Liver (tissue), 9 donors: ENCODE measurements around the gene ATP4B. TPM values are rescaled to one million over a fixed set of nuclear protein-coding genes. Genes with fewer than 3 reads are reported as not detected.

Experiments used
- DNase-seq: peaks from one replicate; pipeline ENCODE4 v3.0.0-alpha.2; 2017; ENCODE audit warnings: low spot score
- H3K27ac ChIP-seq, 2 donors: one replicate each; pipeline ENCODE4 v1.7.0; 2013; ENCODE audit warnings: inconsistent platforms in 2 of 2, low read length in 2 of 2, control low read depth in 1 of 2, low read depth in 1 of 2, mild to moderate bottlenecking in 1 of 2
- H3K27me3 ChIP-seq, 4 donors: one replicate each; pipeline versions ENCODE4 v1.6.1 to v1.7.0; 2013; ENCODE audit warnings: low read length in 3 of 4, inconsistent platforms in 1 of 4, mild to moderate bottlenecking in 1 of 4, moderate library complexity in 1 of 4; ENCODE audit not compliant: control insufficient read depth in 4 of 4, insufficient read depth in 4 of 4
- H3K36me3 ChIP-seq, 4 donors: one replicate each; pipeline versions ENCODE4 v1.6.1 to v1.7.0; 2013; ENCODE audit warnings: low read length in 3 of 4, mild to moderate bottlenecking in 3 of 4, low read depth in 1 of 4, moderate library complexity in 1 of 4; ENCODE audit not compliant: control insufficient read depth in 4 of 4, insufficient read depth in 3 of 4
- H3K4me1 ChIP-seq, 4 donors: one replicate each; pipeline versions ENCODE4 v1.6.1 to v1.7.0; 2013; ENCODE audit warnings: low read length in 3 of 4, mild to moderate bottlenecking in 3 of 4, moderate library complexity in 1 of 4; ENCODE audit not compliant: control insufficient read depth in 4 of 4, insufficient read depth in 4 of 4
- H3K4me3 ChIP-seq, 3 donors: one replicate each; pipeline versions ENCODE4 v1.6.1 to v1.7.0; 2013; ENCODE audit warnings: low read length in 3 of 3, control low read depth in 1 of 3, low read depth in 1 of 3, mild to moderate bottlenecking in 1 of 3
- H3K9ac ChIP-seq, 2 donors: one replicate each; pipeline ENCODE4 v1.7.0; 2013; ENCODE audit warnings: low read length in 2 of 2, mild to moderate bottlenecking in 2 of 2, moderate library complexity in 2 of 2, control low read depth in 1 of 2, low read depth in 1 of 2
- H3K9me3 ChIP-seq, 4 donors: one replicate each; pipeline versions ENCODE4 v1.6.1 to v1.7.0; 2013; ENCODE audit warnings: low read length in 3 of 4; ENCODE audit not compliant: control insufficient read depth in 4 of 4
- FOXA1 ChIP-seq: IDR thresholded peaks from 2 replicates; pipeline ENCODE4 v1.6.1; 2016; ENCODE audit warnings: antibody characterized with exemption
- FOXA2 ChIP-seq: IDR thresholded peaks from 2 replicates; pipeline ENCODE4 v1.6.1; 2016; ENCODE audit warnings: antibody characterized with exemption
- HNF4A ChIP-seq, 2 donors: conservative IDR thresholded peaks; 2 replicates each; pipeline ENCODE4 v1.6.1; 2016; ENCODE audit warnings: antibody characterized with exemption in 2 of 2, mild to moderate bottlenecking in 2 of 2
- HNF4G ChIP-seq: IDR thresholded peaks from 2 replicates; pipeline ENCODE4 v1.6.1; 2016; ENCODE audit warnings: antibody characterized with exemption
- RAD21 ChIP-seq, 2 donors: IDR thresholded peaks; 2 replicates each; pipeline ENCODE4 v1.6.1; 2016; ENCODE audit warnings: antibody characterized with exemption in 2 of 2, mild to moderate bottlenecking in 2 of 2
- SP1 ChIP-seq: IDR thresholded peaks from 2 replicates; pipeline ENCODE4 v1.6.1; 2018; ENCODE audit warnings: antibody characterized with exemption, mild to moderate bottlenecking
- TAF1 ChIP-seq: conservative IDR thresholded peaks from 2 replicates; pipeline ENCODE4 v1.6.1; 2016; ENCODE audit warnings: antibody characterized with exemption, mild to moderate bottlenecking
- WGBS: extraction: QIAGEN DNeasy Blood & Tissue Kit; methylation state at CpG from one replicate; pipeline ENCODE4 v1.1.7; 2013; 5-methylcytosine and 5-hydroxymethylcytosine counted together
- polyA plus RNA-seq, 2 donors: library from polyadenylated mRNA; stranded (reverse) in 1 of 2; unstranded in 1 of 2; fragments of 200-250 nt in 1 of 2; fragments of >200 nt in 1 of 2; fragmentation: Nextera tagmentation in 1 of 2; extraction: Ambion mirVana in 1 of 2; gene quantifications; one replicate each; pipeline versions ENCODE4 v1.2.1 to v1.2.3, GENCODE V29; 2013 to 2015
- total RNA-seq, 2 donors: library from RNA; depleted of rRNA; stranded (reverse); fragments of >200 nt; gene quantifications; one replicate each; pipeline ENCODE4 v1.2.3, GENCODE V29; 2014
- TF ChIP-seq, protein P1 (sequence below): fragments of 150-350 bp; IDR thresholded peaks from 2 replicates; pipeline ENCODE4 v1.5.1; 2017; ENCODE audit warnings: improper control_type of control experiment, low read depth, low read length; ENCODE audit not compliant: missing input control
- TF ChIP-seq, protein P2 (sequence below): IDR thresholded peaks from 2 replicates; pipeline ENCODE4 v1.6.1; 2016; ENCODE audit warnings: antibody characterized with exemption, mild to moderate bottlenecking
- TF ChIP-seq, protein P3 (sequence below): IDR thresholded peaks from 2 replicates; pipeline ENCODE4 v1.6.1; 2016; ENCODE audit warnings: antibody characterized with exemption
- TF ChIP-seq, protein P4 (sequence below): IDR thresholded peaks from 2 replicates; pipeline ENCODE4 v1.6.1; 2016; ENCODE audit warnings: antibody characterized with exemption
- donor health status: healthy.
- donor health status: healthy.
- donor health status: healthy.
- donor health status: healthy.
- donor health status: healthy.

Gene ATP4B
- total and polyA plus RNA-seq, 4 donors: not detected

DNA sequence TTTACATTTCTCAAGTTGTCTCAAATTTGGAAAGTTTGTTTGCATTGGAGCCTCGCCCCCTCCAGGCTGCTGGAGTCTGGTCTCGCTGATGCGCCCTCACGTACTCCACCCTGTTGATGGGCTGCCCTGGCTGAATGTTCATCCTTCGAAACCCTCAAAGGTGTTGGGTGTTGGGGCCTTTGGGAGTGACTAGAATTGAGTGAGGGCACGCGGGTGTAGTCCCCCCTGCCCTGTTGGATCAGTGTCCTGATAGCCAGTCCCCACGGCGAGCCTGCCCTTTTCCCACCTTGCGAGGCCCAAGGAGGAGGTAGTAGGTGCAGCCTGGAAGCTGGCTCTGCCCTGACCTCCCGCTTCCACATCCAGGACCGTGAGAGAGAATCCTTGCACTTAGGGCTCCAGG, 58.6 kb downstream of the ATP4B start:
- peaks cover 0 to 24% (median 7%) of the 10 kb centered on the region in 4 donors for H3K36me3 ChIP-seq
- TF ChIP-seq HNF4A (conservative IDR thresholded peaks at IDR 0.05) (no peak), TAF1 (no peak), SP1 (no peak), RAD21 (IDR thresholded peaks at IDR 0.05) (no peak), FOXA1 (no peak), HNF4G (no peak), FOXA2 (no peak)
- TF ChIP-seq, protein P1, sequence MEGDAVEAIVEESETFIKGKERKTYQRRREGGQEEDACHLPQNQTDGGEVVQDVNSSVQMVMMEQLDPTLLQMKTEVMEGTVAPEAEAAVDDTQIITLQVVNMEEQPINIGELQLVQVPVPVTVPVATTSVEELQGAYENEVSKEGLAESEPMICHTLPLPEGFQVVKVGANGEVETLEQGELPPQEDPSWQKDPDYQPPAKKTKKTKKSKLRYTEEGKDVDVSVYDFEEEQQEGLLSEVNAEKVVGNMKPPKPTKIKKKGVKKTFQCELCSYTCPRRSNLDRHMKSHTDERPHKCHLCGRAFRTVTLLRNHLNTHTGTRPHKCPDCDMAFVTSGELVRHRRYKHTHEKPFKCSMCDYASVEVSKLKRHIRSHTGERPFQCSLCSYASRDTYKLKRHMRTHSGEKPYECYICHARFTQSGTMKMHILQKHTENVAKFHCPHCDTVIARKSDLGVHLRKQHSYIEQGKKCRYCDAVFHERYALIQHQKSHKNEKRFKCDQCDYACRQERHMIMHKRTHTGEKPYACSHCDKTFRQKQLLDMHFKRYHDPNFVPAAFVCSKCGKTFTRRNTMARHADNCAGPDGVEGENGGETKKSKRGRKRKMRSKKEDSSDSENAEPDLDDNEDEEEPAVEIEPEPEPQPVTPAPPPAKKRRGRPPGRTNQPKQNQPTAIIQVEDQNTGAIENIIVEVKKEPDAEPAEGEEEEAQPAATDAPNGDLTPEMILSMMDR: no peak
- TF ChIP-seq, protein P2, sequence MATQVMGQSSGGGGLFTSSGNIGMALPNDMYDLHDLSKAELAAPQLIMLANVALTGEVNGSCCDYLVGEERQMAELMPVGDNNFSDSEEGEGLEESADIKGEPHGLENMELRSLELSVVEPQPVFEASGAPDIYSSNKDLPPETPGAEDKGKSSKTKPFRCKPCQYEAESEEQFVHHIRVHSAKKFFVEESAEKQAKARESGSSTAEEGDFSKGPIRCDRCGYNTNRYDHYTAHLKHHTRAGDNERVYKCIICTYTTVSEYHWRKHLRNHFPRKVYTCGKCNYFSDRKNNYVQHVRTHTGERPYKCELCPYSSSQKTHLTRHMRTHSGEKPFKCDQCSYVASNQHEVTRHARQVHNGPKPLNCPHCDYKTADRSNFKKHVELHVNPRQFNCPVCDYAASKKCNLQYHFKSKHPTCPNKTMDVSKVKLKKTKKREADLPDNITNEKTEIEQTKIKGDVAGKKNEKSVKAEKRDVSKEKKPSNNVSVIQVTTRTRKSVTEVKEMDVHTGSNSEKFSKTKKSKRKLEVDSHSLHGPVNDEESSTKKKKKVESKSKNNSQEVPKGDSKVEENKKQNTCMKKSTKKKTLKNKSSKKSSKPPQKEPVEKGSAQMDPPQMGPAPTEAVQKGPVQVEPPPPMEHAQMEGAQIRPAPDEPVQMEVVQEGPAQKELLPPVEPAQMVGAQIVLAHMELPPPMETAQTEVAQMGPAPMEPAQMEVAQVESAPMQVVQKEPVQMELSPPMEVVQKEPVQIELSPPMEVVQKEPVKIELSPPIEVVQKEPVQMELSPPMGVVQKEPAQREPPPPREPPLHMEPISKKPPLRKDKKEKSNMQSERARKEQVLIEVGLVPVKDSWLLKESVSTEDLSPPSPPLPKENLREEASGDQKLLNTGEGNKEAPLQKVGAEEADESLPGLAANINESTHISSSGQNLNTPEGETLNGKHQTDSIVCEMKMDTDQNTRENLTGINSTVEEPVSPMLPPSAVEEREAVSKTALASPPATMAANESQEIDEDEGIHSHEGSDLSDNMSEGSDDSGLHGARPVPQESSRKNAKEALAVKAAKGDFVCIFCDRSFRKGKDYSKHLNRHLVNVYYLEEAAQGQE: no peak
- TF ChIP-seq, protein P3, sequence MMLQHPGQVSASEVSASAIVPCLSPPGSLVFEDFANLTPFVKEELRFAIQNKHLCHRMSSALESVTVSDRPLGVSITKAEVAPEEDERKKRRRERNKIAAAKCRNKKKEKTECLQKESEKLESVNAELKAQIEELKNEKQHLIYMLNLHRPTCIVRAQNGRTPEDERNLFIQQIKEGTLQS: no peak
- TF ChIP-seq, protein P4, sequence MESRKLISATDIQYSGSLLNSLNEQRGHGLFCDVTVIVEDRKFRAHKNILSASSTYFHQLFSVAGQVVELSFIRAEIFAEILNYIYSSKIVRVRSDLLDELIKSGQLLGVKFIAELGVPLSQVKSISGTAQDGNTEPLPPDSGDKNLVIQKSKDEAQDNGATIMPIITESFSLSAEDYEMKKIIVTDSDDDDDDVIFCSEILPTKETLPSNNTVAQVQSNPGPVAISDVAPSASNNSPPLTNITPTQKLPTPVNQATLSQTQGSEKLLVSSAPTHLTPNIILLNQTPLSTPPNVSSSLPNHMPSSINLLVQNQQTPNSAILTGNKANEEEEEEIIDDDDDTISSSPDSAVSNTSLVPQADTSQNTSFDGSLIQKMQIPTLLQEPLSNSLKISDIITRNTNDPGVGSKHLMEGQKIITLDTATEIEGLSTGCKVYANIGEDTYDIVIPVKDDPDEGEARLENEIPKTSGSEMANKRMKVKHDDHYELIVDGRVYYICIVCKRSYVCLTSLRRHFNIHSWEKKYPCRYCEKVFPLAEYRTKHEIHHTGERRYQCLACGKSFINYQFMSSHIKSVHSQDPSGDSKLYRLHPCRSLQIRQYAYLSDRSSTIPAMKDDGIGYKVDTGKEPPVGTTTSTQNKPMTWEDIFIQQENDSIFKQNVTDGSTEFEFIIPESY: no peak
- no peak for DNase-seq

More for the DNA sequence above, 58.6 kb downstream of the ATP4B start:
- no peaks in the 10 kb centered on the region for H3K9me3 ChIP-seq
- H3K9ac ChIP-seq: no peak overlapping the region
- WGBS: 98% methylated on average over 12 of the region's 12 CpGs
- no peaks in the 10 kb centered on the region for H3K27me3 ChIP-seq
- H3K4me1 ChIP-seq: no peaks in the 10 kb centered on the region
- no peak overlapping the region for H3K4me3 ChIP-seq
- H3K27ac ChIP-seq: no peak overlapping the region

Other genes starting within 250 kb of the ATP4B start
- under 1 TPM; 0.28 to 0.67 TPM for gene ADPRHL1, start 204.7 kb downstream of the ATP4B start, total RNA-seq
- under 1 TPM; 0.43 to 0.67 TPM for gene ADPRHL1, start 204.7 kb downstream of the ATP4B start, polyA plus RNA-seq
- 10 to 100 TPM in 1 of 2 donors, 1 to 10 TPM in 1; 6.9 to 13.1 TPM for gene DCUN1D2, start 167.5 kb downstream of the ATP4B start, total RNA-seq
- 1 to 10 TPM; 4.0 to 4.1 TPM for gene DCUN1D2, start 167.5 kb downstream of the ATP4B start, polyA plus RNA-seq
- gene TFDP1, start 73.4 kb downstream of the ATP4B start, total RNA-seq: 100 to 1,000 TPM in 1 of 2 donors, 10 to 100 TPM in 1; 17.7 to 140 TPM
- gene TFDP1, start 73.4 kb downstream of the ATP4B start, polyA plus RNA-seq: 10 to 100 TPM in 1 of 2 donors, 1 to 10 TPM in 1; 9.9 to 17.9 TPM
- gene GRK1, start 9.0 kb upstream of the ATP4B start, total RNA-seq: under 1 TPM in 1 of 2 donors, not detected in 1; 0.05 TPM
- not detected for gene GRK1, start 9.0 kb upstream of the ATP4B start, polyA plus RNA-seq
- 1 to 10 TPM in 1 of 2 donors, under 1 TPM in 1; 0.37 to 3.3 TPM for gene TMEM255B, start 101.0 kb upstream of the ATP4B start, total RNA-seq
- 1 to 10 TPM; 3.7 to 8.6 TPM for gene TMEM255B, start 101.0 kb upstream of the ATP4B start, polyA plus RNA-seq
- 10 to 100 TPM in 1 of 2 donors, 1 to 10 TPM in 1; 3.2 to 15.1 TPM for gene GAS6, start 205.9 kb upstream of the ATP4B start, total RNA-seq
- gene GAS6, start 205.9 kb upstream of the ATP4B start, polyA plus RNA-seq: 10 to 100 TPM in 1 of 2 donors, 1 to 10 TPM in 1; 2.5 to 30.2 TPM